GM21528 (cell line): ENCODE data around the gene RASA3.
"Not testable (repeated sequence)": the region's sequence is repeated elsewhere in the genome, so short reads cannot be mapped to it uniquely, and the experiment has no call there.

Experiments used
- ATAC-seq: cut with Tn5 transposase; IDR thresholded peaks from one replicate; pipeline ENCODE4 v1.9.1; 2021; ENCODE audit warnings: mild to moderate bottlenecking, moderate library complexity; ENCODE audit not compliant: unreplicated experiment, low FRiP score

Gene RASA3

DNA sequence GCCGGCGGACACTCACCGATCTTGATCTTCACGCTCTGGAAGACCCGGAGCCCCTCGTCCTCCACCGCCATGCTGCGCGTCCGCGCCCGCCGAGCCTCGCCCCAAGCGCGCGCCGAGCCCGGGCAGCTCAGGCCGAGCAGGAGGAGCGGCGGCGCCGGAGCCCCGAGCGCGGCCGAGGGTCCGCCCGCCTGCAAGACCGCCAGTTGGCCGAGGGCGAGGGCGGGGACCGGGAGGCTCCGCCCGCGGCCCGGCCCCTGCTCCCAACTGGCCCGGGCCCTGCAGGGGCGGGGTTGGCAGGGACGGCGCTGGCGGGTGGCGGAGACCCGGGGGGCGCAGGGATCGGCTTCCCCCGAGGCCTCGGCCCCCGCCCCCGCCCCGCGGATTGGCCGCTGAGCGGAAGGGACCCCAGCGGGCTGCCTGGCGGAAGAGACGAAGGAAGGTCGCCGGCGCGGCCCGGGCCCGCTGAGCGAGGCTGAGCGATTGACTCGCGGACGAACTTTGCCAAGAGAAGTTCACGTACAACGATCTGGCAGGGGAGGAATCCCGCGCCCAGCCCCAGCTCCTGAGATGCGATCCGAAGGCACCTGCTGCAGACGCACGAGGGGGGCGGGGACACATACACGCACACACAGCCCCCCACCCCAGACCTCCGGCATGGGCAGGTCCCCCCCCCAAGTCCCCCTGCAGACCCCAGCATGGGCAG, at the start of gene RASA3:
Gene RASA3 (minus strand): TSS at position 205 of the 703 bp plus-strand sequence. CDS start 134 bp downstream, at position 71.
- peak; percentile 66 for ATAC-seq

- no peak for ATAC-seq
Measured at GRCh38 chr13:114179087-114179658, 46.8 kb upstream of the RASA3 start, which contains the start of gene CFAP97D2. Gene CFAP97D2, plus strand, starts transcription at chr13:114179257. Its CDS starts 74 bp downstream, at chr13:114179331.

- no peak for ATAC-seq
Measured at GRCh38 chr13:114177245-114178010, 45.0 kb upstream of the RASA3 start.

DNA sequence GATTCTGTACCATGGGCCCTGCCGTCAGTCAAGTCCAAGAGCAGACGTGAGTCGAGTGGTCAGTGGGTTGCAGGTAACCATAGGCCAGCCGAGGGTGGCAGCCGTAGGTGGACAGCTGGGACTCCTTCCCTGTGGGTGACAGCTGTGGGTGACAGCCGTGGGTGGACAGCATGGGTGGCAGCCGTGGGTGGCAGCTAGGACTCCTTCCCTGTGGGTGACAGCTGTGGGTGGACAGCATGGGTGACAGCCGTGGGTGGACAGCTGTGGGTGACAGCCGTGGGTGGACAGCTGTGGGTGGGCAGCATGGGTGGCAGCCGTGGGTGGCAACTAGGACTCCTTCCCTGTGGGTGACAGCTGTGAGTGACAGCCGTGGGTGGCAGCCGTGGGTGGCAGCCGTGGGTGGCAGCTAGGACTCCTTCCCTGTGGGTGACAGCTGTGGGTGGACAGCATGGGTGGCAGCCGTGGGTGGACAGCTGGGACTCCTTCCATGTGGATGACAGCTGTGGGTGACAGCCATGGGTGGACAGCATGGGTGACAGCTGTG, 44.0 kb upstream of the RASA3 start:
- not testable (repeated sequence) for ATAC-seq

- no peak for ATAC-seq
Measured at GRCh38 chr13:114174529-114174961, 42.1 kb upstream of the RASA3 start.

DNA sequence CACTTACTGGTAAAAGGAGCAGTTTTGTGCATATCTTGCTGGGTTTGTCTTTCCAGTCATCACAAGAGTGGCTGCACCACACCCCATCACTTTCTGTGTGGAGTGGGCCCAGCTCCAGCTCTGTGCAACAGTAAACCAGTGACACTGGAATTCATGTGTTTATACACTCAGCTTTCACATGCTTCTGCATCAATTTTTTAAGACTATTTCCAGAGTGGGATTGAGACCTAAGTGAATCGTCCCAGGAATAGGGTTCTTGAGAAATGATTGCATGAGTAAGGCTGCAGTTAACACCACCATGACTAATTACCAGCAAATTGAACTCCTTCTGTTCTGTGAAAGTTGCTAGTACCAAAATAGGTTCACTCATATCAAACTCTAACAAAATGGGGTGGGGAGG, 41.3 kb upstream of the RASA3 start:
- ATAC-seq: no peak

- ATAC-seq: no peak
Measured at GRCh38 chr13:114173272-114173671, 40.8 kb upstream of the RASA3 start.

DNA sequence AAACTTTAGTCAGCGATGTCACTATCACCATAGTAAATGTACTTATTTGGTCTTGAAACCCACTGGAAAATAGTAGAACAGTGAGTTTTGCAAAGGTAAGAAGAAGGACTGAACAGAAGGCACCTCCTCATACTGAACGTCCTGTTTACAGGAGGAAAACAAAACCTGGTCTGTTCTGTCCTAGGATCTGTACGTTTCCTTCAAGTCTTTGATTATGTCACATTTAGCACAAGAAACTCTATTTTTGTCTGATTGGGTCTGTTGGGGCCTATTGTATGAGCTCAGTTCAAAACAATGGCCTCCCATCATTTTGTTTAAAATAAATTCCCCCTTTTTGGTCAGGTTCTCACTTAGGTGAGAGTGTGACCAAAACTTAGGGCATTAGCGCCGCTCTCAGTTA, 35.5 kb upstream of the RASA3 start:
- ATAC-seq: no peak

DNA sequence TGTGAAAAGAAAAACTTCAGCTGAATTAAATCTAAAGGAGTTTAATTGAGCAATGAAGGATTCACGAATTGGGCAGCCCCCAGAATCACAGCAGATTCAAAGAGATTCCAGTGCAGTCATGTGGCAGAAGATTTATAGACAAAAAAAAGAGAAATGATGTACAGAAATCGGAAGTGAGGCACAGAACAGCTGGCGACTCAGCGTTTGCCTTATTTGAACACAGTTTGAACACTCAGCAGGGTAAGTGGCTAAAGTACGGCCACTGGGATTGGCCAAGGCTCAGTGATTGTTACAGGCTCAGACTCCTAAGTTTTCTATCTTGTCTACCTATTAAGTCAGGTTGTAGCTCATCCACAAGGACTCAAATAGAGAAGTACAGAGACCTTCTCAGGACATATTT, 35.0 kb upstream of the RASA3 start:
- no peak for ATAC-seq

DNA sequence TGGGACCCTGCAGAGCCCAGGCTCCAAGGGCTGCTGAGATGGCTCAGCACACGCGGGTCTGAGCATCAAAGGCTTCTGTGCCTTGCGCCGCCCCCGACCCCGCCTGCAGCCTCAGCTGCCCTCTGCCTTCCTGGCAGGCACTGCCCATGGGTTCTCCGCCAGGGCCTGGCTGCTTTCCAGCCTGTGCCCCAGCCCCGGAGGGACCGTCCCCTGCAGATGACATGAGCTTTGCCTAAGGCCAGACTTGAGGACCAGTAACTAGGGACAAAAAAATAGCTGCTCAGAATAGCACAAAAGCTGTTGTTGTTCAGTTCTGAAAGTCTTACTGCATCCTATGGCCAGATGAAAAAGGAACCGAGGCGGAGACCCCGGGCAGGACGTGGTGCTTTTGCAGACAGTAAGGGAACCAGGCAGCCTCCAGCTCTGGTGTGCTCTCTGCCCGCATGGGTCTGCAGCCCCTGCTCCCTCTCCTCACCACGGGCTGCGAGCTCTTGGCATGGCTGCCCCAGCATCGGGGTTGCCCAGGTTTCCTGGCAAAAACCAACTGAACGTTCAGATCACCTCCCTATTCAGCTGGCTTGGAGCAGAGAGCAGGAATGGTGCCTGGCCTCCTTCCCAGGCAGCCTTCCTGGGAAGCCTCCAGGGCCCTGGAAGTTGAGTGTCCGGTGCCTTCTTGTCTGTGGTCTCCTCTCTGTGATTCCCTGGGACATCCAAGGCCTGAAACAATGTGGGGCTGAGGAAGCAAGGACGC, 34.1 kb upstream of the RASA3 start:
- ATAC-seq: no peak

- no peak for ATAC-seq
Measured at GRCh38 chr13:114164681-114165429, 32.4 kb upstream of the RASA3 start.

DNA sequence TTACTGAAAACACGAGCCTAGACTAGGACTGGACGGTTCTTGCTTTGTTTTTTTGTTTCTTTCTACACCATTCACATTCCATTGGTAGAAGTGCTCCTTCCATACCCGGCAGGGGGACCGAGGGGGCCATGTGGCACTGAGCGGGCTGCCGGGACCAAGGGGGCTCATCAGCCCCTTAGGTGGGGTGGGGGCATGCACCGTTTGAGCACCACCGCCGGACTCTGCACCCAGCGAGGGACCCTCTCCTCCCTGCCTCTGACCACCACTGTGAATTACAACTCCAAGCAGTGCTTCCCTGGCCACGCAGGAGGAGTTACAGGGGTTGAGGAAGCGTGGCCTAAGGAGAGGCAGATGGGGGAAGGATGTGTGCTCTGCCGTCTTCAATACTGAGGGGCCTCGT, 31.6 kb upstream of the RASA3 start:
- ATAC-seq: no peak

GRCh38 chr13:114162533-114162922, 30.1 kb upstream of the RASA3 start:
- no peak for ATAC-seq

DNA sequence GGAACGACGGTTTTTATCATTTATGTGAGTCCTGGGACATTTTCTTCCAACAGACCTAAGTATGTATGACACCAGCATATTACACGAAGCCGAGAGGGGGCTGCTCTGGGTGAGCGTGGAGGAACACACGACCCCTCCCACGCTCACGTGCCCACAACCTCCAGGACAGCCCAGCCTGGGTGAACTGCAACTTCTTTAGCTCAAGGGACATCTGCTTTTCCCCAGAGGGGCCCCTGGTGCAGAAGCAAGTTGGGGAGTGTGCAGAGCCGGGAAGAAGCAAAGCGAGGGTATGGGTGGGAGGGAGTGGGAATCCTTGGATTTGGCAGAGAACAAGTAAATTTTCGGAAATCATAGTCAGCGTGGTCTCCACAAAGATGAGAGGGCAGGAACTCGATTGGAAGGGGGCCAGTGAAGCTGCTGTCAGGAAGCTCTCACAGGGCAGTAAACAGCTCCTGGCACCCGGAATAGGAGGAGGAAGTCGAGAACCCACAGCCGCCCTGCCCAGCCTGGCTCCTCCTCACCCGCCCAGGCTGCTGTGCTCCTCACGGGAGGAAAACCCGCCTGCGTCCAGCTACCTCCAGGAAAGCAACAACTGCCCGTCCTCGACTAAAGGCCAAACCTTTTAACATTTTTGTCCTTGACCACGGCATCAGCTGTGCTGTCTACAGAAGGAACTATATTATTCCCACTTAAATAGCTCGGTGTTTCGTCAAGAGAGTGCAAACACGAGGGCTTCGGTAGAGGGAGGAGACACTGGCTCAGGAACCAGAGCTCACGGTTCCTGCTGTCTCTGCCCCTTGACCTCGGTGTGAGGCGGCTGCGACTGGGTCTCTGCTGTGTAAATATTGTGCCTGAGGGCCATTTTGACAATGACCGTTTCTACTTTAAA, 29.5 kb upstream of the RASA3 start:
- ATAC-seq: no peak

GRCh38 chr13:114161028-114161556, 28.7 kb upstream of the RASA3 start:
- ATAC-seq: no peak

GRCh38 chr13:114158869-114159666, 26.6 kb upstream of the RASA3 start:
- not testable (repeated sequence) for ATAC-seq

DNA sequence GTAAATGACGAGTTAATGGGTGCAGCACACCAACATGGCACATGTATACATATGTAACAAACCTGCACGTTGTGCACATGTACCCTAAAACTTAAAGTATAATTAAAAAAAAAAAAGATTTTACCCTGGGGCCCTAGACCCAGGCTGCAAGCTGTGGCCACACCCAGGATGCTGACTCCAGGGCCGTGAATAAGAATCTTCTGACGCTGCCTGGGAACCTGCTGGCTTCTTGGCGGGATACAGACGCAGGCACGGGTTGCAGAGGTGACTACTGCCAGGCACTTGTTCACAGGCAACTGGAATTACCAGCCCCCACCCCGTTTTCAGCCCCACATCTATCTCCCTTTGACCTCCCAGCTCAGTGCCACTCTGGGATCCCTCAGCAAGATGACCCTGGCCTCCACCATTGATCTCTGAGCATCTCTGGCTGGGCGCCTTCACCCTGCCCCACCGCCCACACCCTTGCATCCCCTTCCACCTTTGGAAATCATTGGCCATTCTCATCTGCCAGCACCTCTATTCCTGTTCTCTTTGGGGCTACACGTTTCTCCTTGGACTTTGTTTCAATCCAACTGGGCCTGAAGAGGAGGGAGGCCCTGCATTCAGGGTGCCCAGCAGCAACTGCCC, 25.6 kb upstream of the RASA3 start:
- ATAC-seq: no peak
